Measurements from ENCODE around the gene ZNF532.

ZNF532 gene

DNA sequence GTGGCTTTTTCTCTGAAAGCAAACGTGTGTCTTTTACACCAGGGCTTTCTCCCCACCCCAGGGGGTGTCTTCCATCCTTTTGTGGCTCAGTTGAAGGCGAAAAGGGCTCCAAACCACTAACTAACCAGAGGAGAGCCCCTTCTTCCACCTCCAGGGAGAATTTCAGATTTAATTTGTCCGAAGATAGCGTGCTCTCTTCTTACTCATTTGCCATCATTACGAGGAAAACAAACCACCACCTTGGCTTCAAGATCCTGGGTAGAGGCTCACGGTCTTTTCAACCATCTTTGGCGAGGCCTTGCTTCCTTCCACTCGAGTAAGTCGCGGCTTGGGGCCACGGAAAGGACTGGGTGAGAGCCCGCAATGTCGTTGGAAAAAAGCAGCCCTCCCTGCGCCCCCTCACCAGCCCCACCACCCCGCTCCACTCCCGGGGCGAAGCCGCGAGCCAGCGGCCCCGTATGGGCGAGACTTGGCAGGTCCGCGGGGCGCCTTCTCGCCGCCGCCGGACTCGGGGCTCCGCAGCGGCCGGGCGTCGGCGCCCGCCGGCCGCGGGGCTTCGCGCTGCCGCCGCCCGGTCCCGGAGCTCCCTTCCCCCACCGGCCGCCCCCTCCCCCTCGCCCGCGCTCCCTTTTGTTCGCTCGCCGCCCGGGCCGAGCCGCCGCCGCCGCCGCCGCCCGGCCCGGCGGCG lies 1.7 kb upstream of the ZNF532 start:
- Histone ChIP-seq H2AK5ac (ENCODE audit: low read depth, low read length) (no peak overlapping the region), H2BK120ac (ENCODE audit: low read depth, low read length) (peak overlapping the region; percentile 77), H3K36me3 (replicated peaks in 1 of 2; ENCODE audit: control insufficient read depth in 2 of 2, insufficient read depth in 2 of 2, low read length in 2 of 2) (peaks cover 3 to 33% of the 10 kb centered on the region in 2 donors), H3K4me1 (ENCODE audit: control insufficient read depth in 2 of 2, insufficient read depth in 1 of 2, low read depth in 1 of 2, low read length in 2 of 2) (peaks cover 40 to 51% of the 10 kb centered on the region in 2 donors), H3K9ac (ENCODE audit: low read depth, low read length, poor library complexity) (peak overlapping the region; percentile 34), H3K14ac (ENCODE audit: low read length) (no peak overlapping the region), H3K23ac (ENCODE audit: low read depth, low read length, poor library complexity) (no peak overlapping the region), H3K27me3 (ENCODE audit: control insufficient read depth in 3 of 3, insufficient read depth in 3 of 3, low read depth in 1 of 3, low read length in 3 of 3) (no peaks in the 10 kb centered on the region), H3K9me3 (replicated peaks in 1 of 2; ENCODE audit: control insufficient read depth in 2 of 2, insufficient read depth in 1 of 2, low read depth in 1 of 2, low read length in 2 of 2) (peaks cover under 1 to 17% of the 10 kb centered on the region in 2 donors), H4K8ac (ENCODE audit: low read depth, low read length) (no peak overlapping the region), H3K4me2 (ENCODE audit: insufficient read depth, low read length, poor library complexity, severe bottlenecking) (peak overlapping the region; percentile 73), H2BK15ac (ENCODE audit: low read length) (peak overlapping the region; percentile 31), H2BK5ac (ENCODE audit: low read length) (peak overlapping the region; percentile 95), H3K4me3 (ENCODE audit: low read length in 2 of 2) (peak overlapping the region; percentile 67 to 74), H4K91ac (ENCODE audit: low read depth, low read length, poor library complexity) (peak overlapping the region; percentile 83), H3K79me1 (ENCODE audit: low read depth, low read length) (peaks cover 2% of the 10 kb centered on the region), H3K27ac (replicated peaks; ENCODE audit: low read length) (peak overlapping the region; percentile 92), H2BK12ac (ENCODE audit: low read length) (no peak overlapping the region), H3K4ac (ENCODE audit: low read length) (no peak overlapping the region), H2AFZ (ENCODE audit: low read length) (peak overlapping the region; percentile 81), H3K18ac (ENCODE audit: low read length) (peak overlapping the region; percentile 92)
- DNase-seq (ENCODE audit: low spot score): no peak
- WGBS, 2 donors (ENCODE audit: extremely low coverage in 2 of 2, insufficient read length in 2 of 2, insufficient replicate concordance in 1 of 2): no CpG with 5 or more reads among the region's 66 CpGs

- Histone ChIP-seq H4K8ac (ENCODE audit: low read depth, low read length) (peak overlapping the region; percentile 66), H3K23ac (ENCODE audit: low read depth, low read length, poor library complexity) (no peak overlapping the region), H3K27me3 (ENCODE audit: control insufficient read depth in 3 of 3, insufficient read depth in 3 of 3, low read depth in 1 of 3, low read length in 3 of 3) (no peaks in the 10 kb centered on the region), H3K9me3 (replicated peaks in 1 of 2; ENCODE audit: control insufficient read depth in 2 of 2, insufficient read depth in 1 of 2, low read depth in 1 of 2, low read length in 2 of 2) (peaks cover 6 to 22% of the 10 kb centered on the region in 2 donors), H3K36me3 (replicated peaks in 1 of 2; ENCODE audit: control insufficient read depth in 2 of 2, insufficient read depth in 2 of 2, low read length in 2 of 2) (peaks cover 8 to 39% of the 10 kb centered on the region in 2 donors), H2BK5ac (ENCODE audit: low read length) (peak overlapping the region; percentile 95), H3K4me2 (ENCODE audit: insufficient read depth, low read length, poor library complexity, severe bottlenecking) (peak overlapping the region; percentile 56), H2BK120ac (ENCODE audit: low read depth, low read length) (peak overlapping the region; percentile 77), H2BK15ac (ENCODE audit: low read length) (no peak overlapping the region), H3K4me1 (ENCODE audit: control insufficient read depth in 2 of 2, insufficient read depth in 1 of 2, low read depth in 1 of 2, low read length in 2 of 2) (peaks cover 38 to 51% of the 10 kb centered on the region in 2 donors), H3K18ac (ENCODE audit: low read length) (peak overlapping the region; percentile 96), H2AFZ (ENCODE audit: low read length) (peak overlapping the region; percentile 57), H2AK5ac (ENCODE audit: low read depth, low read length) (peak overlapping the region; percentile 92), H3K27ac (replicated peaks; ENCODE audit: low read length) (peak overlapping the region; percentile 94), H3K14ac (ENCODE audit: low read length) (peak overlapping the region; percentile 27), H4K91ac (ENCODE audit: low read depth, low read length, poor library complexity) (peak overlapping the region; percentile 96), H3K4me3 (ENCODE audit: low read length in 2 of 2) (peak overlapping the region; percentile 67 to 78), H3K4ac (ENCODE audit: low read length) (peak overlapping the region; percentile 18), H3K9ac (ENCODE audit: low read depth, low read length, poor library complexity) (peak overlapping the region; percentile 95), H3K79me1 (ENCODE audit: low read depth, low read length) (peaks cover 5% of the 10 kb centered on the region), H2BK12ac (ENCODE audit: low read length) (no peak overlapping the region)
- no CpG with 5 or more reads among the region's 72 CpGs for WGBS, 2 donors (ENCODE audit: extremely low coverage in 2 of 2, insufficient read length in 2 of 2, insufficient replicate concordance in 1 of 2)
- peak; percentile 60 for DNase-seq (ENCODE audit: low spot score)
Observed at GRCh38 chr18:58863539-58864145, 1.0 kb upstream of the ZNF532 start.

GRCh38 chr18:58865033-58865590 lies 435 bp downstream of the ZNF532 start:
- Histone ChIP-seq H3K79me1 (ENCODE audit: low read depth, low read length) (peaks cover 5% of the 10 kb centered on the region), H3K4me3 (ENCODE audit: low read length in 2 of 2) (peak overlapping the region; percentile 67 to 74), H3K9me3 (replicated peaks in 1 of 2; ENCODE audit: control insufficient read depth in 2 of 2, insufficient read depth in 1 of 2, low read depth in 1 of 2, low read length in 2 of 2) (peaks cover 6 to 24% of the 10 kb centered on the region in 2 donors), H3K9ac (ENCODE audit: low read depth, low read length, poor library complexity) (no peak overlapping the region), H2BK120ac (ENCODE audit: low read depth, low read length) (no peak overlapping the region), H3K4me1 (ENCODE audit: control insufficient read depth in 2 of 2, insufficient read depth in 1 of 2, low read depth in 1 of 2, low read length in 2 of 2) (peaks cover 30 to 42% of the 10 kb centered on the region in 2 donors), H3K27ac (replicated peaks; ENCODE audit: low read length) (peak overlapping the region; percentile 94), H2AK5ac (ENCODE audit: low read depth, low read length) (no peak overlapping the region), H2BK15ac (ENCODE audit: low read length) (no peak overlapping the region), H2AFZ (ENCODE audit: low read length) (no peak overlapping the region), H3K4me2 (ENCODE audit: insufficient read depth, low read length, poor library complexity, severe bottlenecking) (peak overlapping the region; percentile 63), H3K4ac (ENCODE audit: low read length) (no peak overlapping the region), H4K91ac (ENCODE audit: low read depth, low read length, poor library complexity) (no peak overlapping the region), H3K36me3 (replicated peaks in 1 of 2; ENCODE audit: control insufficient read depth in 2 of 2, insufficient read depth in 2 of 2, low read length in 2 of 2) (peaks cover 14 to 52% of the 10 kb centered on the region in 2 donors), H2BK5ac (ENCODE audit: low read length) (no peak overlapping the region), H3K27me3 (ENCODE audit: control insufficient read depth in 3 of 3, insufficient read depth in 3 of 3, low read depth in 1 of 3, low read length in 3 of 3) (no peaks in the 10 kb centered on the region), H2BK12ac (ENCODE audit: low read length) (no peak overlapping the region), H4K8ac (ENCODE audit: low read depth, low read length) (no peak overlapping the region), H3K18ac (ENCODE audit: low read length) (no peak overlapping the region), H3K23ac (ENCODE audit: low read depth, low read length, poor library complexity) (no peak overlapping the region), H3K14ac (ENCODE audit: low read length) (no peak overlapping the region)
- DNase-seq (ENCODE audit: low spot score): no peak
- no CpG with 5 or more reads among the region's 4 CpGs for WGBS, 2 donors (ENCODE audit: extremely low coverage in 2 of 2, insufficient read length in 2 of 2, insufficient replicate concordance in 1 of 2)

DNA sequence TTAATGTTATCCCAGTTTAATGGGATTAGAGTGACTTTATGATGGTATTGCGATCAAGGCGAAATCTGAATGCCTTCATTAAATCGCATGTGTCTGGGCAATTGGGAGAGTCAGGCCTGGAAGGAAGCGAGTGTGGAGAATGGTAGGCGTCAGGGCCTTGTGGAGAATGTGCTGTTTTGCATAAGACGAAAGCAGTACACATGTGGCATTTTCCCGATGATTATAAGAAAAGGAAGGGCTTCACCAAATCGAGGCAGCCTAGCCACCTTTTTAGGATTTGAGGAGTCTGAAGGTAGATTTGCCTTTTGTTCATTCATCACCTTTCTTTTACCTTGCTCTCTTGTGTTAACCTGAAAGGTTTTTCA lies 1.0 kb downstream of the ZNF532 start:
- H2BK120ac ChIP-seq (ENCODE audit: low read depth, low read length): no peak overlapping the region
- H3K4me2 ChIP-seq (ENCODE audit: insufficient read depth, low read length, poor library complexity, severe bottlenecking): peak overlapping the region; percentile 35
- peaks cover 6 to 24% of the 10 kb centered on the region in 2 donors for H3K9me3 ChIP-seq (replicated peaks in 1 of 2; ENCODE audit: control insufficient read depth in 2 of 2, insufficient read depth in 1 of 2, low read depth in 1 of 2, low read length in 2 of 2)
- H4K8ac ChIP-seq (ENCODE audit: low read depth, low read length): no peak overlapping the region
- H3K4ac ChIP-seq (ENCODE audit: low read length): no peak overlapping the region
- peak overlapping the region; percentile 41 for H3K27ac ChIP-seq (replicated peaks; ENCODE audit: low read length)
- no peak overlapping the region for H2AK5ac ChIP-seq (ENCODE audit: low read depth, low read length)
- no peak for DNase-seq (ENCODE audit: low spot score)
- no peak overlapping the region for H3K18ac ChIP-seq (ENCODE audit: low read length)
- no peak overlapping the region for H2BK15ac ChIP-seq (ENCODE audit: low read length)
- no peak overlapping the region for H3K14ac ChIP-seq (ENCODE audit: low read length)
- no peak overlapping the region for H2BK5ac ChIP-seq (ENCODE audit: low read length)
- no peak overlapping the region for H3K9ac ChIP-seq (ENCODE audit: low read depth, low read length, poor library complexity)
- H2AFZ ChIP-seq (ENCODE audit: low read length): no peak overlapping the region
- no CpG with 5 or more reads among the region's 8 CpGs for WGBS, 2 donors (ENCODE audit: extremely low coverage in 2 of 2, insufficient read length in 2 of 2, insufficient replicate concordance in 1 of 2)
- no peak overlapping the region for H2BK12ac ChIP-seq (ENCODE audit: low read length)
- H3K36me3 ChIP-seq (replicated peaks in 1 of 2; ENCODE audit: control insufficient read depth in 2 of 2, insufficient read depth in 2 of 2, low read length in 2 of 2): peaks cover 19 to 57% of the 10 kb centered on the region in 2 donors
- H4K91ac ChIP-seq (ENCODE audit: low read depth, low read length, poor library complexity): no peak overlapping the region
- no peak overlapping the region for H3K23ac ChIP-seq (ENCODE audit: low read depth, low read length, poor library complexity)
- H3K4me3 ChIP-seq (ENCODE audit: low read length in 2 of 2): peak overlapping the region in 1 of 2 donors; percentile 67
- H3K27me3 ChIP-seq (ENCODE audit: control insufficient read depth in 3 of 3, insufficient read depth in 3 of 3, low read depth in 1 of 3, low read length in 3 of 3): no peaks in the 10 kb centered on the region
- peaks cover 32 to 38% of the 10 kb centered on the region in 2 donors for H3K4me1 ChIP-seq (ENCODE audit: control insufficient read depth in 2 of 2, insufficient read depth in 1 of 2, low read depth in 1 of 2, low read length in 2 of 2)
- peaks cover 5% of the 10 kb centered on the region for H3K79me1 ChIP-seq (ENCODE audit: low read depth, low read length)
